ENCODE results near the gene ENGASE. TPM values are rescaled to one million over a fixed set of nuclear protein-coding genes. Genes with fewer than 3 reads are reported as not detected.

The ENGASE gene
- total RNA-seq, 1 donor from 2014 or later, result 11.5 TPM

DNA sequence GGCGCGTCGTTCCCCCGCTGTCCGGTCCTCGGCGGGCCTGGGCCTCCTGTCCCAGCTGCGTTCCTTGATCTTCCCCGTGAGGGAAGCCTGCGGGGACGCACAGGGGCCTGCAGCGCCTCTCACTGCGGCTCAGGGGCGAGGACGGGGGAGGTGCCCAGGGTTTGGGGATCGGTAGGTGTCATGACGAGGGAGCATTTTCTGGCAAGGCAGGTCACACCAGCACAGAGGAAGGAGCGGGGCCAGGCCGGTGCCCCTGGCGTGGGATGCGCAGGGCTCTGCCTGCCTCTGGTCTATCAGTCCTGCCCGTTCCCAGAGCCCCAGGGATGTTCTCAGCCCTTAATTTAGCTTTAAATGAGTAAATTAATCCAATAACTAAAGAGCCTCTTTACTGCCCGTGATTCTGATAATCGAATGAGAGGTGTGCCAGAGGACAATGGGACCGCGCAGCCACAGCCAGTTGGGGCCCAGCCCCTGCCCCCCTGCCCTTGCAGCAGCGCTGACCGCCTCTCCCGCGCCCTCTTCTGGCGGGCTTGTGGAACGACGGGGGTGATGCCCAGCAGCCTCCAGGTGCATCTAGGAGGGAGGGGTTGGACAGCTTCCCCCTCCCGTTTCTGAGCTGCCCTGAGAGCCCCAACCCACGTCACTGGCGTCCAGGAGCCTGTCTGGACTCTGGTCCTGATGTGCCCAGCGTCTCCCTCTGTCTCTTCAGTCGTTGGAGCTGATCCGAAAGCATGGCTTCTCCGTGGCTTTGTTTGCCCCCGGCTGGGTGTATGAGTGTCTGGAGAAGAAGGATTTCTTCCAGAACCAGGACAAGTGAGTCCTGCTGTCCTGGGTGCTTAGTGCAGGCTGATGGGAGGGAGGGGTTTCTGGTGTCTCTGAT is 7.9 kb downstream of the ENGASE start:
- DNase-seq (ENCODE audit: low read depth) (no peak), FAIRE-seq (no peak)
- H3K4me1 ChIP-seq (ENCODE audit: insufficient read depth, low read length), result no peaks in the 10 kb centered on the region
- H3K27me3 Mint-ChIP-seq (ENCODE audit: low read depth, unreplicated experiment), result no peaks in the 10 kb centered on the region
- H2AFZ ChIP-seq (ENCODE audit: low read depth, low read length), result no peak overlapping the region
- H3K79me2 ChIP-seq (ENCODE audit: insufficient read depth, low read length), result no peaks in the 10 kb centered on the region
- no peak overlapping the region for H3K27ac ChIP-seq (ENCODE audit: low read depth, low read length)
- H3K4me2 ChIP-seq (ENCODE audit: low read length), result no peak overlapping the region
- no peaks in the 10 kb centered on the region for H3K27me3 ChIP-seq (ENCODE audit: insufficient read depth, low read length)
- H3K4me3 ChIP-seq (ENCODE audit: insufficient read depth, low read depth, low read length), result no peak overlapping the region
- no peaks in the 10 kb centered on the region for H3K4me1 Mint-ChIP-seq (ENCODE audit: low read depth, unreplicated experiment)
- H3K9me3 Mint-ChIP-seq (ENCODE audit: unreplicated experiment), result no peaks in the 10 kb centered on the region
- H4K20me1 ChIP-seq (ENCODE audit: insufficient read depth, low read length), result peaks cover 7% of the 10 kb centered on the region
- no peaks in the 10 kb centered on the region for H3K9me3 ChIP-seq (ENCODE audit: insufficient read depth, low read depth, low read length)
- H3K9ac ChIP-seq (ENCODE audit: low read length), result no peak overlapping the region
- H3K36me3 Mint-ChIP-seq (ENCODE audit: low read depth, unreplicated experiment), result peaks cover 14% of the 10 kb centered on the region
- H3K36me3 ChIP-seq (ENCODE audit: insufficient read depth, low read length), result no peaks in the 10 kb centered on the region
- TF ChIP-seq, protein P1, sequence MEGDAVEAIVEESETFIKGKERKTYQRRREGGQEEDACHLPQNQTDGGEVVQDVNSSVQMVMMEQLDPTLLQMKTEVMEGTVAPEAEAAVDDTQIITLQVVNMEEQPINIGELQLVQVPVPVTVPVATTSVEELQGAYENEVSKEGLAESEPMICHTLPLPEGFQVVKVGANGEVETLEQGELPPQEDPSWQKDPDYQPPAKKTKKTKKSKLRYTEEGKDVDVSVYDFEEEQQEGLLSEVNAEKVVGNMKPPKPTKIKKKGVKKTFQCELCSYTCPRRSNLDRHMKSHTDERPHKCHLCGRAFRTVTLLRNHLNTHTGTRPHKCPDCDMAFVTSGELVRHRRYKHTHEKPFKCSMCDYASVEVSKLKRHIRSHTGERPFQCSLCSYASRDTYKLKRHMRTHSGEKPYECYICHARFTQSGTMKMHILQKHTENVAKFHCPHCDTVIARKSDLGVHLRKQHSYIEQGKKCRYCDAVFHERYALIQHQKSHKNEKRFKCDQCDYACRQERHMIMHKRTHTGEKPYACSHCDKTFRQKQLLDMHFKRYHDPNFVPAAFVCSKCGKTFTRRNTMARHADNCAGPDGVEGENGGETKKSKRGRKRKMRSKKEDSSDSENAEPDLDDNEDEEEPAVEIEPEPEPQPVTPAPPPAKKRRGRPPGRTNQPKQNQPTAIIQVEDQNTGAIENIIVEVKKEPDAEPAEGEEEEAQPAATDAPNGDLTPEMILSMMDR (IDR thresholded peaks at IDR 0.05; ENCODE audit: insufficient read depth, low read depth, low read length), result peak; percentile 41
- no peak for TF ChIP-seq EZH2 (IDR thresholded peaks at IDR 0.05; ENCODE audit: insufficient read depth, low read length)
- no peak overlapping the region for H3K27ac Mint-ChIP-seq (ENCODE audit: unreplicated experiment)
- H3K4me3 Mint-ChIP-seq (ENCODE audit: unreplicated experiment), result no peak overlapping the region

DNA sequence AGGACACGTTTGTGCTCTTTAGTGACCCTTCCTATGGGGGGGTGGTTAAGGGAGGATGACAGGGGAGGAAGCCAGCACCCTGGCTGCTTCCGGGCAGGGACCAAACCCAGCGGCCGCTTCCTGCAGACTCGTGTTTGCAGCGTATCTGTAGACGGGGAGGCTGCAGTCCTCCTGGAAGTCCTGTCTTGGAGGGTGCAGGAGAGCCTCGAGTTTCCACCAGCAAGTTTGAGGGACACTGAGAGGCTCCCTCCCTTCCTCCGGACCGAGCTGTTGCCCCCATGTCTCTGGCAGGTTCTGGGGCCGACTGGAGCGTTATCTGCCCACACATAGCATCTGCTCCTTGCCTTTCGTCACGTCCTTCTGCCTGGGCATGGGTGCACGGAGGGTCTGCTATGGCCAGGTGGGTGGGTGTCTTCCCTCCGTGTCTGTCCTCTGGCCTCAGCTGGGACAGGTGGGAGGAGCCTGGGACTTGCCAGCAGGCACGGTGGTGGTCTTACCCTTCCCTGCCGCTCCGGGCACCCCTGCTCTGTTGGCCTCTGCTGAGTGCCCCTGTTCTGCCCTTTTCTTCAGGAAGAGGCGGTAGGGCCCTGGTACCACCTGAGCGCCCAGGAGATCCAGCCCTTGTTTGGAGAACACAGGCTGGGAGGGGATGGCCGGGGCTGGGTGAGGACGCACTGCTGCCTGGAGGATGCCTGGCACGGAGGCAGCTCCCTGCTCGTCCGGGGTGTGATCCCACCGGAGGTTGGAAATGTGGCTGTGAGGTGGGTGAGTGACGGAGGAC is 8.8 kb downstream of the ENGASE start:
- H3K27me3 Mint-ChIP-seq (ENCODE audit: low read depth, unreplicated experiment), result no peaks in the 10 kb centered on the region
- no peak overlapping the region for H3K9ac ChIP-seq (ENCODE audit: low read length)
- no peaks in the 10 kb centered on the region for H3K36me3 ChIP-seq (ENCODE audit: insufficient read depth, low read length)
- no peak overlapping the region for H3K27ac Mint-ChIP-seq (ENCODE audit: unreplicated experiment)
- no peak overlapping the region for H3K4me3 Mint-ChIP-seq (ENCODE audit: unreplicated experiment)
- no peak overlapping the region for H2AFZ ChIP-seq (ENCODE audit: low read depth, low read length)
- no peaks in the 10 kb centered on the region for H3K79me2 ChIP-seq (ENCODE audit: insufficient read depth, low read length)
- peaks cover 14% of the 10 kb centered on the region for H3K36me3 Mint-ChIP-seq (ENCODE audit: low read depth, unreplicated experiment)
- H3K4me1 ChIP-seq (ENCODE audit: insufficient read depth, low read length), result no peaks in the 10 kb centered on the region
- no peaks in the 10 kb centered on the region for H3K9me3 ChIP-seq (ENCODE audit: insufficient read depth, low read depth, low read length)
- peaks cover 14% of the 10 kb centered on the region for H4K20me1 ChIP-seq (ENCODE audit: insufficient read depth, low read length)
- no peaks in the 10 kb centered on the region for H3K9me3 Mint-ChIP-seq (ENCODE audit: unreplicated experiment)
- no peak overlapping the region for H3K4me3 ChIP-seq (ENCODE audit: insufficient read depth, low read depth, low read length)
- TF ChIP-seq, protein P1 (IDR thresholded peaks at IDR 0.05; ENCODE audit: insufficient read depth, low read depth, low read length), result no peak
- TF ChIP-seq EZH2 (IDR thresholded peaks at IDR 0.05; ENCODE audit: insufficient read depth, low read length), result no peak
- H3K4me1 Mint-ChIP-seq (ENCODE audit: low read depth, unreplicated experiment), result no peaks in the 10 kb centered on the region
- FAIRE-seq, result no peak
- H3K27me3 ChIP-seq (ENCODE audit: insufficient read depth, low read length), result no peaks in the 10 kb centered on the region
- no peak overlapping the region for H3K27ac ChIP-seq (ENCODE audit: low read depth, low read length)
- H3K4me2 ChIP-seq (ENCODE audit: low read length), result no peak overlapping the region
- DNase-seq (ENCODE audit: low read depth), result no peak
